Mammary epithelial cell (primary cell): ENCODE results near the gene RRP7A.
"Not testable (repeated sequence)": the region's sequence is repeated elsewhere in the genome, so short reads cannot be mapped to it uniquely, and the experiment has no call there.

ENCODE experiments used
- CTCF ChIP-seq, 2 donors: IDR thresholded peaks in 1 of 2; conservative IDR thresholded peaks in 1 of 2; 2 replicates each; pipeline ENCODE4 v1.5.1; 2011 to 2012; ENCODE audit warnings: inconsistent platforms in 2 of 2, low read length in 2 of 2, mild to moderate bottlenecking in 2 of 2, control low read depth in 1 of 2, low read depth in 1 of 2; ENCODE audit not compliant: insufficient read depth in 1 of 2; ENCODE audit errors: extremely low read depth in 1 of 2
- EZH2 ChIP-seq: IDR thresholded peaks from 2 replicates; pipeline ENCODE4 v1.6.1; 2012; ENCODE audit warnings: low read length, inconsistent platforms, borderline replicate concordance

- not testable (repeated sequence) for TF ChIP-seq CTCF (conservative IDR thresholded peaks at IDR 0.05 in 1 of 2, IDR thresholded peaks at IDR 0.05 in 1 of 2; ENCODE audit: extremely low read depth in 1 of 2, insufficient read depth in 1 of 2, low read depth in 1 of 2, low read length in 2 of 2); EZH2
Observed at GRCh38 chr22:42531401-42532084, 11.9 kb upstream of the RRP7A start.
